ENCODE data around the gene LRBA. TPM values are rescaled to one million over a fixed set of nuclear protein-coding genes. Genes with fewer than 3 reads are reported as not detected.
A peak's percentile ranks its signal among the peaks of the same experiment; 100 is the strongest.

Gene LRBA
- polyA plus RNA-seq, 1 of the 3 experiments (the other 2 are of a cell fraction): 11.4 TPM

GRCh38 chr4:150363721-150364688, 651.1 kb downstream of the LRBA start:
- H4K20me1 ChIP-seq (ENCODE audit: insufficient read depth): no peaks in the 10 kb centered on the region
- no peaks in the 10 kb centered on the region for H3K79me2 ChIP-seq (ENCODE audit: insufficient read depth)
- no peaks in the 10 kb centered on the region for H3K9me2 ChIP-seq
- H3F3A ChIP-seq (replicated peaks; ENCODE audit: insufficient read depth): no peaks in the 10 kb centered on the region
- TF ChIP-seq RCOR1 (IDR thresholded peaks at IDR 0.05; ENCODE audit: low read length) (no peak), GABPA (IDR thresholded peaks at IDR 0.05; ENCODE audit: low read depth) (no peak), POLR2AphosphoS5 (IDR thresholded peaks at IDR 0.05; ENCODE audit: low read depth, low read length) (no peak), RAD21 (IDR thresholded peaks at IDR 0.05; ENCODE audit: low read length) (no peak), YY1 (IDR thresholded peaks at IDR 0.05; ENCODE audit: low read depth) (no peak), RXRA (IDR thresholded peaks at IDR 0.05; ENCODE audit: borderline replicate concordance, low read depth) (no peak), MEF2A (IDR thresholded peaks at IDR 0.05; ENCODE audit: borderline replicate concordance, low read depth) (no peak), NRF1 (IDR thresholded peaks at IDR 0.05; ENCODE audit: low read depth, low read length) (no peak)
- TF ChIP-seq, protein P1, sequence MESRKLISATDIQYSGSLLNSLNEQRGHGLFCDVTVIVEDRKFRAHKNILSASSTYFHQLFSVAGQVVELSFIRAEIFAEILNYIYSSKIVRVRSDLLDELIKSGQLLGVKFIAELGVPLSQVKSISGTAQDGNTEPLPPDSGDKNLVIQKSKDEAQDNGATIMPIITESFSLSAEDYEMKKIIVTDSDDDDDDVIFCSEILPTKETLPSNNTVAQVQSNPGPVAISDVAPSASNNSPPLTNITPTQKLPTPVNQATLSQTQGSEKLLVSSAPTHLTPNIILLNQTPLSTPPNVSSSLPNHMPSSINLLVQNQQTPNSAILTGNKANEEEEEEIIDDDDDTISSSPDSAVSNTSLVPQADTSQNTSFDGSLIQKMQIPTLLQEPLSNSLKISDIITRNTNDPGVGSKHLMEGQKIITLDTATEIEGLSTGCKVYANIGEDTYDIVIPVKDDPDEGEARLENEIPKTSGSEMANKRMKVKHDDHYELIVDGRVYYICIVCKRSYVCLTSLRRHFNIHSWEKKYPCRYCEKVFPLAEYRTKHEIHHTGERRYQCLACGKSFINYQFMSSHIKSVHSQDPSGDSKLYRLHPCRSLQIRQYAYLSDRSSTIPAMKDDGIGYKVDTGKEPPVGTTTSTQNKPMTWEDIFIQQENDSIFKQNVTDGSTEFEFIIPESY (IDR thresholded peaks at IDR 0.05; ENCODE audit: borderline replicate concordance, low read depth): no peak
- H2AFZ ChIP-seq (ENCODE audit: low read depth): no peak overlapping the region
- no peaks in the 10 kb centered on the region for H3K27me3 ChIP-seq (ENCODE audit: insufficient read depth)
- H3K4me1 ChIP-seq (ENCODE audit: control insufficient read depth in 1 of 2, insufficient read depth in 2 of 2, low read depth in 1 of 2, low read length in 1 of 2): peaks cover 7 to 21% of the 10 kb centered on the region in 2 experiments; a peak in 3 of 4 replicates
- H3K4me3 ChIP-seq (ENCODE audit: low read depth in 2 of 2, low read length in 1 of 2): no peak overlapping the region
- CTCF ChIA-PET: interaction anchor here (0.7 to 1.2 kb wide), 2 partner anchors 11 to 503 kb away, joined by 3 to 4 read pairs; no protein-coding TSS in a partner anchor
- no peak overlapping the region for H3K4me2 ChIP-seq
- H3K36me3 ChIP-seq (replicated peaks in 1 of 2; ENCODE audit: control insufficient read depth in 1 of 2, insufficient read depth in 2 of 2, low read length in 1 of 2): no peaks in the 10 kb centered on the region
- DNase-seq: no peak
- H3K27ac ChIP-seq (ENCODE audit: low read depth in 2 of 2, low read length in 1 of 2): no peak overlapping the region
- no peak overlapping the region for H3K9ac ChIP-seq
- POLR2A ChIA-PET: no interaction called here
- 45% methylated on average over 2 of the region's 2 CpGs for WGBS (ENCODE audit: low lambda C conversion rate)
- no peaks in the 10 kb centered on the region for H3K9me3 ChIP-seq

DNA sequence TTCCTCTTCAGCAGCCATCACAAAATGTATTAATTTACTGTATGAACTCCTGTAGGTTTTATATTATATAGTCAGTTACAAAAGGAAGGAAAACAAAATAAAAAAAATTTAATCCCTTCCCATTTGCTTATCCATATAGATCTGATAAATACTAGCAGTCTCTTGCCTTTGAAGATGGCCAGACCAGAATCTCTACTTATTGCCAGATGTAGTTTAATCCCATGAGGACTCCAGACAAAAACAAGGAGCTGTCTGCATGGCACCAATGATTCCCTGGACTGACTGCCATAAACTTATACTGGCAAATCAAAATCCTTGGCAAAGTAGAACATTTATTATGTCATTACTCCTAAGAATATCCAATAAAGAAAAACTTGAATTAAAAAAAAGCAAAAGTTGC, 656.4 kb downstream of the LRBA start:
- Histone ChIP-seq H3K27me3 (ENCODE audit: insufficient read depth) (no peaks in the 10 kb centered on the region), H3K79me2 (ENCODE audit: insufficient read depth) (no peaks in the 10 kb centered on the region), H4K20me1 (ENCODE audit: insufficient read depth) (no peaks in the 10 kb centered on the region), H3K36me3 (replicated peaks in 1 of 2; ENCODE audit: control insufficient read depth in 1 of 2, insufficient read depth in 2 of 2, low read length in 1 of 2) (no peaks in the 10 kb centered on the region), H3K27ac (ENCODE audit: low read depth in 2 of 2, low read length in 1 of 2) (no peak overlapping the region; a peak in 1 of 4 replicates), H3K9ac (no peak overlapping the region), H3K4me3 (ENCODE audit: low read depth in 2 of 2, low read length in 1 of 2) (no peak overlapping the region), H3K4me2 (no peak overlapping the region), H3K4me1 (ENCODE audit: control insufficient read depth in 1 of 2, insufficient read depth in 2 of 2, low read depth in 1 of 2, low read length in 1 of 2) (peaks cover 10 to 15% of the 10 kb centered on the region in 2 experiments; a peak in 2 of 4 replicates), H3K9me2 (no peaks in the 10 kb centered on the region), H3K9me3 (no peaks in the 10 kb centered on the region), H3F3A (replicated peaks; ENCODE audit: insufficient read depth) (peaks cover 20% of the 10 kb centered on the region), H2AFZ (ENCODE audit: low read depth) (no peak overlapping the region)
- DNase-seq: peak; percentile 32
- no peak for TF ChIP-seq TAF1 (IDR thresholded peaks at IDR 0.05; ENCODE audit: borderline replicate concordance, low read depth, low read length)
- TF ChIP-seq USF2 (IDR thresholded peaks at IDR 0.05; ENCODE audit: borderline replicate concordance, low read depth, low read length): no peak
- 0 out of 2 replicates have a peak, but pooled peaks have one; percentile 26 for TF ChIP-seq TCF12 (IDR thresholded peaks at IDR 0.05)
- TF ChIP-seq RAD21 (IDR thresholded peaks at IDR 0.05; ENCODE audit: low read length): no peak
- TF ChIP-seq, protein P2, sequence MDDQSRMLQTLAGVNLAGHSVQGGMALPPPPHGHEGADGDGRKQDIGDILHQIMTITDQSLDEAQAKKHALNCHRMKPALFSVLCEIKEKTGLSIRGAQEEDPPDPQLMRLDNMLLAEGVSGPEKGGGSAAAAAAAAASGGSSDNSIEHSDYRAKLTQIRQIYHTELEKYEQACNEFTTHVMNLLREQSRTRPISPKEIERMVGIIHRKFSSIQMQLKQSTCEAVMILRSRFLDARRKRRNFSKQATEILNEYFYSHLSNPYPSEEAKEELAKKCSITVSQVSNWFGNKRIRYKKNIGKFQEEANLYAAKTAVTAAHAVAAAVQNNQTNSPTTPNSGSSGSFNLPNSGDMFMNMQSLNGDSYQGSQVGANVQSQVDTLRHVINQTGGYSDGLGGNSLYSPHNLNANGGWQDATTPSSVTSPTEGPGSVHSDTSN (IDR thresholded peaks at IDR 0.05): no peak
- ChIA-PET CTCF (interaction anchor here (1.6 kb wide), 1 partner anchor 53 kb away, joined by 3 read pairs; no protein-coding TSS in a partner anchor), POLR2A (no interaction called here)

All from SK-N-SH (cell line).